Left ventricle myocardium inferior (tissue), 1 donor: ENCODE data around the gene GPX8. TPM values are rescaled to one million over a fixed set of nuclear protein-coding genes. Genes with fewer than 3 reads are reported as not detected.

Experiments used
- DNase-seq: peaks from one replicate; pipeline ENCODE4 v3.0.0-alpha.2; 2020
- H3K27ac ChIP-seq: fragments of 200-600 bp; replicated peaks from 2 replicates; pipeline ENCODE4 v1.8.0; 2021
- H3K27me3 ChIP-seq: fragments of 200-600 bp; 2 replicates; pipeline ENCODE4 v1.8.0; 2021; ENCODE audit warnings: low read depth
- H3K36me3 ChIP-seq: fragments of 200-600 bp; 2 replicates; pipeline ENCODE4 v1.8.0; 2021
- H3K4me1 ChIP-seq: fragments of 200-600 bp; 2 replicates; pipeline ENCODE4 v1.8.0; 2021
- H3K4me3 ChIP-seq: fragments of 200-600 bp; 2 replicates; pipeline ENCODE4 v1.8.0; 2021; ENCODE audit warnings: mild to moderate bottlenecking, moderate library complexity
- H3K9me3 ChIP-seq: fragments of 200-600 bp; replicated peaks from 2 replicates; pipeline ENCODE4 v1.8.0; 2021
- CTCF ChIP-seq: fragments of 200-600 bp; IDR thresholded peaks from 2 replicates; pipeline ENCODE4 v1.8.0; 2021; ENCODE audit warnings: antibody characterized with exemption, mild to moderate bottlenecking, borderline replicate concordance
- intact Hi-C: fragments of 100-400 bp; cut with micrococcal nuclease; formaldehyde crosslinking; loops from one replicate; pipeline ENCODE4 v1.11.0; 2022
- long read RNA-seq: library from polyadenylated mRNA; unstranded; transcript quantifications from one replicate; pipeline ENCODE4 v2.0.0, GENCODE V29; 2021
- total RNA-seq: library from RNA; stranded (reverse); fragmentation: NEBNext Ultra II Directional; extraction: Animal tissue kit (Norgen Biotek cat#: 25700); gene quantifications from one replicate; pipeline ENCODE4 v1.2.1, GENCODE V29; 2021
- donor health status: DM: no; HTN: yes; CAD: no; lungs with severe emphysema.

Gene GPX8
- total RNA-seq = 9.8 TPM
- long read RNA-seq, transcript GPX8-203 (3 exons, 1,411 nt) = major isoform, 5 of 8 reads
- long read RNA-seq, partial matches to known transcripts = 0 of 8 reads
- long read RNA-seq, other reads (novel, unspliced or antisense) = 0 of 8 reads

DNA sequence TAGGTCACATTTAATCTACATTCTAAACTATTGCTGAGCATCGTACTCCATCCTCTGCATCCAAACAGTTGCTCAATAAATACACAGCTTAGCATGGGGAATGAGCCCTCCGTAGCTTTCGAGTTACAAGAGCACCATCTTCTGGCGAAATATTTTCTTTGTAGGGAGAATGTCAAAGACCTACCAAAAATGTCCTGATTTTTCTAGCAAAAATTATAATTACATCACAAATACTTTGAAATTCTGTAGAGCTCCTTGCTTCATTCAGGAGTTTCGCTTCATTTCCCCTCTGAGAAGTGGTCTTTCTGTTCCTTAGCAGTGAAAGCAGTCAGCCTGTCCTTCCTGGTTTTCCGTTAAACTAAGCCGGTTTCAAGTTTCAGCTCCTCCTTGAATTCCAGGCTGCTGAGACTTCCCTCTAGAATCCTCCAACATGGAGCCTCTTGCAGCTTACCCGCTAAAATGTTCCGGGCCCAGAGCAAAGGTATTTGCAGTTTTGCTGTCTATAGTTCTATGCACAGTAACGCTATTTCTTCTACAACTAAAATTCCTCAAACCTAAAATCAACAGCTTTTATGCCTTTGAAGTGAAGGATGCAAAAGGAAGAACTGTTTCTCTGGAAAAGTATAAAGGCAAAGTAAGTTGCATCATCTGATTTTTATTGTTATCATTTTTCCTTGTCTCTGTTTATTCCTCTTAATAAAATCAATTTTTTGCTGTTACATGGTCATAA, at the start of gene GPX8:
TSS of gene GPX8 (plus strand) at position 409 of the 730 bp plus-strand sequence. CDS start at position 431, 22 bp downstream.
- no peak for DNase-seq
- Histone ChIP-seq H3K36me3 (no peaks in the 10 kb centered on the region), H3K27ac (peak within 1 kb of the TSS; percentile 71), H3K4me1 (peaks cover 6% of the 10 kb centered on the region), H3K9me3 (no peaks in the 10 kb centered on the region), H3K27me3 (peaks cover 18% of the 10 kb centered on the region), H3K4me3 (peak within 1 kb of the TSS; percentile 61)
- intact Hi-C loops = no loop called here
- peak; percentile 59 for TF ChIP-seq CTCF

- intact Hi-C loops = no loop called here
- Histone ChIP-seq H3K27ac (no peak overlapping the region), H3K4me1 (no peaks in the 10 kb centered on the region), H3K9me3 (no peaks in the 10 kb centered on the region), H3K36me3 (no peaks in the 10 kb centered on the region), H3K27me3 (peaks cover 39% of the 10 kb centered on the region), H3K4me3 (no peak overlapping the region)
- DNase-seq = no peak
- TF ChIP-seq CTCF = no peak
These were observed 49.8 kb upstream of the GPX8 start for GRCh38 chr5:55110217-55110616.

GRCh38 chr5:55113327-55113726, 46.6 kb upstream of the GPX8 start:
- H3K4me1 ChIP-seq = no peaks in the 10 kb centered on the region
- peaks cover 47% of the 10 kb centered on the region for H3K27me3 ChIP-seq
- intact Hi-C loops = no loop called here
- no peaks in the 10 kb centered on the region for H3K36me3 ChIP-seq
- H3K9me3 ChIP-seq = no peaks in the 10 kb centered on the region
- no peak for DNase-seq
- H3K27ac ChIP-seq = no peak overlapping the region
- H3K4me3 ChIP-seq = no peak overlapping the region
- TF ChIP-seq CTCF = no peak

GRCh38 chr5:55114061-55114460, 45.9 kb upstream of the GPX8 start:
- DNase-seq = no peak
- H3K4me3 ChIP-seq = no peak overlapping the region
- TF ChIP-seq CTCF = no peak
- no peaks in the 10 kb centered on the region for H3K9me3 ChIP-seq
- no peak overlapping the region for H3K27ac ChIP-seq
- peaks cover 47% of the 10 kb centered on the region for H3K27me3 ChIP-seq
- intact Hi-C loops = no loop called here
- no peaks in the 10 kb centered on the region for H3K4me1 ChIP-seq
- no peaks in the 10 kb centered on the region for H3K36me3 ChIP-seq

DNA sequence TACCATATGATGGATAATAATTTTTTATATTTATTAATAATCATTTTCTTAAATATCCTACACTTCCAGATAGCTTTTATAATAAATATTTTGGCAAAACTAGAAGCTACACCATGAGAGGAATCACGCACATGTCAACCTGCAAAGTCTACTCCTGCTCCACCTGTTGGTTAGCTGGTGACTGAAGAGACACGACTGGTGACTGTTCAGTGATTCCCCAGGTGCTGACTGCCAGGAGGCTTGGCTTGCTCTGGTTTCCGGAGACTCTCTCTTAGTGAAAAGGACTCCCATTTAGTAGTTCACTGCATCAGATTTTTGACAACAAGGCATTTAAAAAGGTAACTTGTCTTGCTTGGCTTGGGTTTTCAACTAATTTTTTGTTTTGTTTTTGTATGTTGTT, 36.6 kb upstream of the GPX8 start:
- Histone ChIP-seq H3K9me3 (no peaks in the 10 kb centered on the region), H3K27me3 (peaks cover 62% of the 10 kb centered on the region), H3K36me3 (no peaks in the 10 kb centered on the region), H3K4me3 (no peak overlapping the region), H3K27ac (no peak overlapping the region), H3K4me1 (no peaks in the 10 kb centered on the region)
- intact Hi-C loops = no loop called here
- no peak for DNase-seq
- TF ChIP-seq CTCF = no peak
